Amygdala (tissue), 56 donors: Measurements from ENCODE around the gene USP32.
"Not testable (repeated sequence)": the region's sequence is repeated elsewhere in the genome, so short reads cannot be mapped to it uniquely, and the experiment has no call there.

ENCODE experiments used
- DNase-seq, 56 donors: peaks; one replicate each; lab custom pipeline; 2025; lab: John Stamatoyannopoulos, UW

Gene USP32

DNA sequence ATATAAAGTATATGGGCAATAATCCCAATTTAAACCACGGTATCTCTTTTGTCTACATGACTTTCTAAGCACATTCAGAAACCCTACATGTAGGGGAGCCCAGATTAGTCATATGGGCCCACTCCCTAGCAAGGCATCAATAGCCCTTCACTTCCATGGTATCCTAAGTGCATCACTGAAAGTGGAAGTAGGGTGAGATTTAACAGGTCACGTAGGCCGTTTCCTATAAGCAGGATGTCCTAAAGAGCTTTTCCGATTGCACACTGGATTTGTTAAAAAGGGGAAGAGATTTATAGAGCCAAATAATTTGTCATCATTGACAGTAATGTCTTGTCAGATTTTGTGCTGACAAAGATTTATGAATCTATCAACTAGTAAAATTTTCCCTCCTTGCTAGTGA, 203.2 kb downstream of the USP32 start:
- DNase-seq = no peak

DNA sequence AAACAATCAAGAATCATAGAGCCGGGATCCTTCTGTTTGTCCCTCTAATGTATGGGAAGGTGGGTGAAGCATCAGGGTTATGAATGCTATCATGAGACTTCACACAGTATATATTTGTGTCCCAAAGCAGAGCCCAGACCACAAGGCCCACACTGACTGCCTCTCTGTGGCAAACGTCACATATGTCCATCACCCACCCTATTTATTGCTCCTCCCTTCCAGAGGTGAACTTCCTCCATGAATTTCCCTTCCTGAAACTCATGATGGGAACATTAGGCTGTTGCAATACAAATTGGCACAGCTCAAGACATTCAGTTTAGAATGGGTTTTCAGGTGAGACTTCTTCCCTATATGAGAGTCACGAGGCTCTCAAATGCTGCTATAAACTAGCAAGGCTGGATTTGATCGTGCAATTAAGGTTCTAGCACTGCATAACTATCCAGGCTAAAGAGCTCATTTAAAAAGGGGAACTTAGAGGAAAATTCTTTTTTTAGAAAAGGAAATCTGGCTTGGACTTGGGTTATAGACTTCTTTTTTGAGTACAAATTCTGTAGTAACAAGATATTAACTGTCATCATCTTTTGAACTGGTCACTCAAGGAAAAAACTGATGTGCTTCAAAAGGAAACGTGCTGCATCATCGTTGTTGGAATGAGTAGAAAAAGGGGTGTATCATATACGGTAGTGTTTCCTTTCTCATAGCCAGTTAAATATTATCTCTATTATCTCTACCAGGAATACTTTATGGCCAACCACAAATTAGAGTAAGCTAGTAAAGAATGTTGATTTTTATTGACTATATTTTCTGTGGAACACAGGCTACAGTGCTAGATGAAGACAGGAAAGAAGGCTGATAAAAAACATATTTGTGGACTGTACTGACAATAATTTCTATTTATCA, 204.8 kb downstream of the USP32 start:
- DNase-seq = not testable (repeated sequence)

DNA sequence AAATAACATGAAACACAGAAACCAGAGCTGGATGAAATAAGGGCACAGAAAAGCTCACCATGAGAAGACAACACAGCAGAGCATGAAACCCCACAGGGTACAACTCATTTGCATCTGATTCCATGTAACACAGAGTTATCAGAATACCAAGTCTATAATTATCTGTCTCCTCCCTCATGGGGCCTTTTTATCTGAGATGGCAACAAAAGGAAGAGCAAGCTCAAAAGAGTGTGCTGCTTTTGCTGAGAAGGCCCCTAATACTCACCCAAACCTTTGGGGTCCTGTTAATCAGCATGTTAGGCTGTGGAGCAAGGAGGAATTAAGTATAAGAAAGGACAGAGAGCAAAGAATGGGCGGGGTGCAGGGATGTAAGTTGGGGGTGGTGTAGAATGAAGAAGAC, 205.6 kb downstream of the USP32 start:
- not testable (repeated sequence) for DNase-seq

DNA sequence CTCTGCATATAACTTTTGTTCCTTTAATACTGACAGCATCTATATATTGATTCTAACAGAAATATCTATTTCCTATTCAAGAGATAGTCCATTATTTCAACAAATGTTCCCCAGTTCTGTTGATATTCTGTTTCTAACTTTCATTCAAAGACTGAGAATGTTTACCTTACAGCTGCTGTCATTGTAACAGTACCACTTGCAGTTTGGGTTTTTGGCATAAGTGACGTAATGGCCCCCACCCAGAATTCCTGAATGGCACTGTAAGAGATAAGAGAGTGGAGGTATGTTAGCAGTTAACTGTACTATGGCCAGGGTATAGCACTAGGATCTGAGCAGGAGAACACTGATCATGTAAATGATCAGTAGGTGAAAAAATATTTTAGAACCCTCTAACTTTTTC, 211.6 kb downstream of the USP32 start:
- not testable (repeated sequence) for DNase-seq

DNA sequence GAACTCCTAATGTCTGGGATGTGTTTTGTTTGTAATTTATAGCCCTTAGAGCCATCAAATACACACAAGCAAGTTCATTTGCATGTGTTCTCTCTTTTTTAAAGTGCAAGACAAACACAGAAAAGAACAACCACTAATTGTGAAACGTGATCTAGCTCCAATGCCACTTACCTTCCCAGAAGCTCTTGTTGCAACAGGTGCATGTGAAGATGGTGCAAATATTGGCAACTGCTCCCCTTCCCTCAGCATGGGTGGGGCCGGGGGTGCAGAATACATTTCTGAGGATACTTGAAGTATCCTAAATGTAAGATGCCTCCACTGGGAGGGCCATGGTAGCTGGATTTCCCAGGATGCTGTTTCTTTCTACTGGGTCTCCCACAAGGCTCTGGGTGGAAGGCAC, 213.8 kb downstream of the USP32 start:
- DNase-seq = not testable (repeated sequence)

DNA sequence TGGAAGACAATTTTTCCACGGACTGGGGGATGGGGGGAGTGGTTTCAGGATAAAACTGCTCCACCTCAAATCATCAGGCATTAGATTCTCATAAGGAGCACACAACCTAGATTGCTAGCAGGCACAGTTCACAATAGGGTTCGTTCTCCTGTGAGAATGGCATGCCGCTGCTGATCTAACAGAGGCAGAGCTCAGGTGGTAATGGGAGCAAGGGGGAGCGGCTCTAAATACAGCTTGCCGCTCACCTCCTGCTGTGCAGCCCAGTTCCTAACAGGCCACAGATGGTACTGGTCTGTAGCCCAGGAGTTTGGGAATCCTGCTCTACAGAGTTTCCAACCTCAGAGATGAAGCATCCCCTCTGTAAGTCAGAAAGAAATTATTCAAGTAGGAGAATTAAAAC, 215.2 kb downstream of the USP32 start:
- DNase-seq = not testable (repeated sequence)

DNA sequence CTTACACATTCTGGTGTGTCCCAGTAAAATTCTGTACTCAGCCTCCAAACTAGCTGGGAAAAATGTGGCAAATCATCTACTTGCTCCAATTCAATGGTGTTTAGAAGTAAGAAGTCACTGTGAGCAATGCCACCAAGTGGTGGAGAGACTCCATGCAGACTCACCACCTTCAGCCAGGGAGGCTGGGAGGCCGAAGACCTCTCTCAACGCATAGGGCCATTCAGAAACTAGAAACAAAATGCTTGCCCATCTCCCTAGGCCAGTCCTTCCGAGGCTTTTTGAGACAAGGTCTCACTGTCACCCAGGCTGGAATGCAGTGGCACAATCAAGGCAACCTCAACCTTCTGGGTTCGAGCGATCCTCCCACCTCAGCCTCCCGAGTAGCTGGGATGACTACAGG, 217.2 kb downstream of the USP32 start:
- DNase-seq = peak in 1 of 56 donors; percentile 27

DNA sequence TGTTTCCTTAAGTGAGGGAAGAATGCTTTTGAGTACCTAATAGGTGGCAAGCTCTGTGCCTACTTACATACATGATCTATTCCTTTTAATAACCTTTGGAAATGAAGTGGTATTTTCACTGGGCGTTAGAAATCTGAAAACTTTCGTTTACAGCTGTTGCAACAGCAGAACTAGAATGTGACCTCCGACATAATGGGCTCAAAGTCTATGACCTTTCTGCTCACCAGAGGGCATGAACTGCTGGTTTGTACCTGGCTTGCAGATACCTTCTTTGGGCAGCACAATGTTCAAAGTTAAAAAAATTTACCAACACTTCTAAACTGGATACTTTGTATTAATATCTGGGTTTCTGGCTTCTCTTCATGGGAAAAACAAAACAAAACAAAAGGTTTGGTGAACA, 217.9 kb downstream of the USP32 start:
- no peak for DNase-seq

DNA sequence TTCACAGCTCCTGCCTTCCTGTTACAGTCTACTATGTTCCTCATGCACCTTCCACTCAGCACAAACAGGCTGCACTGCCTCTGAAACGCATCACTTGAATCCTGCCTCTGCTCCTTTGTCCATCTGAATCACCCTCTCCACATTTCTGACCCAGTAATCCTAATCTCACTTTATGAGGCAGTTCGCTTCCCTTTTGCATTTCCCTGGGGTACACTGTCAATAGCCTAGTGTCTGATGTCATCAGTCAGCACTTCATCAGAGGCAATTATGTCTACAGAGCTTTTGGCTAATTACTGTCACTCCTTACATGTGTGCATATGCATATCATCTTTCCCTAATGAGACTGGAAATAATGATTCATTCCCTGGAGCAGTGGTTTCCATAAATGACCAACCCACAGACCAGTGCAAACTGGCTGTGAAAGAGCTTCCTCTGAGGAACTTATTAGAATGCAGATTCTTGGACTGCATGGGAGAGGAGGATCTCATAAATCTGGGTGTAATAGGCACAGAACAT, 218.6 kb downstream of the USP32 start:
- no peak for DNase-seq

DNA sequence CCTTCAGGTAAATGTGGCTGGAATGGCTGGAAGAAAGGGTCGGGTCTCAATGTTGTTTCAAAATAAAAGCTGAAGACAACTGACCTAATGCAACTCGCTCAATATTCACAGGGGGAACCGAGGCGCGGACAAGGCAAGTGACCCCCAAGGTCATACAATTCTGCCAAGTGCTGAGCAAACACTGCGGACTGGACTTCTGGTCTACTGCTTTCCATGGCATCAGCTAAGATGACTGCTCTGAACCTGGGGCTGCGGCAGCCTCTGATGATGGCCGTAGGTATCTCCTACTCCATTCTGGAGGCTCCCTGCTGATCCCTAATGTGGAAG, 220.2 kb downstream of the USP32 start:
- no peak for DNase-seq

DNA sequence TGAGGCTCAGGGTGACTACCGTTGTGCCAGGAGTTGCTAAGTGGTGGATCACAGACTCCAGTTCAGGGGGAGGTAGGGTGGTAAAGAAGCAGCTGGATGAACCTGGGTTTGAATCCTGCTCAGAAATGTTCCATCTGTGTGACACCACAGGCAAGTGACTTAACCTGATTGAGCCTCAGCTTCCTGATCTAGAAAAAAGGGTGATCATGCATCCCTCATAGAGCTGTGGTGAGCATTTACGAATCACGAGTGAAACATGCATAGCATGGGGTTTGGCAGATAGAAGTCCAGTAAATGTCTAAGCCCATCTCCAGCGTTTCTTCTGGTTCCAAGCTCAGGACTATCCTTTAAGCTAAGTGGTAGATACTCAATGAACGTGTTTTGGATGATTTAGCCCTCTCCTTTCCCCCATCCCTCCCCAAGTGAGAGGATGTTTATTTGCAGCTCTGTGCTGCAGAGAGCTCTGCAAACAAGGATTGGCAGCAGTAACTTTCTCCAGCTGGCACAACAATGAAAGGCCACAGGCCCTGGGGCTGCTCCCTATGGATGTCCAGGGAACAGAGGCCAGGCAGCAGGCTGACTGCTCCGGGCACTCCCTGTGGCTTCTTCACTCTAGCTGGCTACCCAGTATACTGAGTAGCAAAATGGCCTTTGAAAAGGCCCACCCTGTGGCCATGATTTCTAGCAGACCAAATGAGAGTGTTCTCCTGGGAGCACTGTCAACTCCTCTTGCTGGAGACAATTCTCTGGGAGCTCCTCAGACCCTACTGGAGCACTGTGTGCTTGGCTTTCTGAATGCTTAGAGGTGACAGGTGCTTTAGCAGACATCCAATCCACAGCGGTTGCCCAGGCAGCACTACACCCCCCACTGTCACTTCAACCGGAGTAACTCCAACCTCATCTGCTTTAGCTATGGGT, 220.8 kb downstream of the USP32 start:
- peak in 33 of 56 donors; percentile 10 to 77 (median 48) for DNase-seq

DNA sequence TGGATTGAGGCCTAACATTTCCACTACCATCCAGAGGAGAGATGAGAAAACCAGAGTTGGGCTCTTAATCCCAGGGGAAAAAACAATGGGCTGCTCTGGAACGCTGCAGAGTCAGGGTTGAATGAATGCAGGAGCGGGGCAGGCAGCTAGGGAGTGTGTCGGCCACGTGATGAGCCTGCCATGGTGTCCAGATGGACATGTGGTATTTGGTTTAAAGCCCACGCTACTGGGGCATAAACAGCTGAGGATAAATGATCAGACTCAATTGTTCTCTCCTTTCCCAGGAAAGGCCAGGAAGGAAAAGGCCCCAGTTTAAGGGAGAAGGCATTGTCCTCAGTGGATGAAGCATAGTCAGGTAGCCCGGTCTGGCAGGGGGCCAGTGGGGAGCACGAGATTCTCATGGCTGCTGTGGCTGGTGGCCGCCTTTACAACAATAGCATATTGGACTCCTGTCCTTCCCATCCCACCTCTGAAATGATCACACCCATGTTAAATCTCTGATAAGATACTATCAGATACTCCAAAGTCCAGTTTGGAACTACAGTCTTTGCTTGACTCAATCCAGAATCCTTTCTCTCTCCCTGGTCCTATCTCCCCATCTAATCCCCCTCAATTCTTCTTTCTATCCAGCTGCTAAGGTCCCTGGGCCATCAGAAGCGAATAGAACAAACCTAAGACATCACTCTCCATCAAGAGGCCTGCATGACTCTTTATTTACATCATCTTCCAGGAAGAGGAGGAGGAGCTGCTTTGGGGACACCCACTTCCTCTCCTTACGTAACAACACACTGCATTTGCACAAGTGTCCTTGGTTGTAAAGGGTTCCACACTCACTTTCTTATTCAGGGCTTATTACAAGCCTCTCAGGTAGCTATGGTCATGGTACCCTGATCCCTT, 221.8 kb downstream of the USP32 start:
- DNase-seq = peak in 5 of 56 donors; percentile 7 to 59 (median 29)

DNA sequence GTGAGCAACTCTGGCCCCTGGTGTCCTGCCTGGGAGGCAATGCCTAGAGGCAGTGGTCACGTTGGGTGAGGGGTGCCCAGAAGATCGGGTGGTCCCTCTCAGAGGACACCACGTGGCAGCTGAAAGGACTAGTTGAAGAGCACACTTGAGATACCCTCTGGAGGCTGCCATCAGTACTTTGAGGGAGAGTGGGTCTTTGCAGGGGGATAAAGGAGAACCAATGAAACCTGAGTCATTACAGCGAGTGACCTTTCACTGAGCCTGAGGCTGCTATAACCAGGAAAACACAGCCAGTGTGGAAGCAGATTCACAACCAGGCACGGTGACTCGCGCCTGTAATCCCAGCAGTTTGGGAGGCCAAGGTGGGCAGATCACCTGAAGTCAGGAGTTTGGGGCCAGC, 223.3 kb downstream of the USP32 start:
- DNase-seq = no peak

DNA sequence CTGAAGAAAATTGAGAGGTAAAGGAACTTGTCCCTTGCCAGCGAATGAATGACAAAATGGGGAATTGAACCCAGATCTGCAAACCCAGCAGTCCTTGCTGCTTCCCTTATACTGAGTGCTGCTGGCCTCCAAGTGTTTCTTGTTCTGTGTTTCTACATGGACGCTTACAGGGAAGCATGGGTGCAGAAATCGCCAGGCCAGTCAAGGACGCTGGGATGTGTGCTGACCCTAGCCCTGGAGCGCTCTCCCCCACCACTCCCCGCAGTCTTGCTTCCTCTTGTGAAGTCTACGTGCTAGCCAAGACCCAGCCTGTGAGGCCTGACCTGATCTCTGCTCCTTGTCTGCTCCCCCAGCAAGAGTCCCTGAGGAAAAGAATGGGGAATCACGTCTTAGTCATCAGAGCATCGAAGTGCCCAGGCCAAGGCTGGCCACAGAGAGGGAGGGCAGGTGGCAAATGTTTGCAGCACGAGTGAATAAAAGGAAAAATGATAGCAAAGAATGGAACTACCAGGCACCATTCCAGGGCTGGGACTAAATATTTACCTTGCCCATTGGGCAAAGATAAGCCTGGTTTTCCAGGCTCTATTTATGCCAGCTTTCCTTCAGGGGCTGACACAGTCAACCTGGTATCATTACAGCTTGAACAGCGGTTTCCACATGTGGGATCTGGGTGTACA, 224.7 kb downstream of the USP32 start:
- peak in 1 of 56 donors; percentile 22 for DNase-seq

DNA sequence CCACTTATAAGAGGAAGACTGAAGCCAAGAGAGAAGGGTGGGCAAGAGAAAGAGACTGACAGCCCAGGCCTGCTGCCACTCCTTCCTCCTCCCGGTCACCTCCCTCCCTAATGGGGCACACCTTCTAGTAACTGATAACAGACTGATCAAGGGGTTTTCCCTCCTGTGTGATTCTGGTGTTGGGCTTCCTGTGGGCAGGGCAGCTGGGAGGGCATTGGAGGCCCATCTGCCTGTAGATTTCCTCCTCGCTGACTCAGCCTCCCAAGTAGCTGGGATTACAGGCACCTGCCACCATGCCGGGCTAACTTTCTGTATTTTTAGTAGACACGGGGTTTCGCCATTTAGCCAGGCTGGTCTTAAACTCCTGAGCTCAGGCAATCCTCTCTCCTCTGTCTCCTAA, 226.0 kb downstream of the USP32 start:
- DNase-seq = no peak

DNA sequence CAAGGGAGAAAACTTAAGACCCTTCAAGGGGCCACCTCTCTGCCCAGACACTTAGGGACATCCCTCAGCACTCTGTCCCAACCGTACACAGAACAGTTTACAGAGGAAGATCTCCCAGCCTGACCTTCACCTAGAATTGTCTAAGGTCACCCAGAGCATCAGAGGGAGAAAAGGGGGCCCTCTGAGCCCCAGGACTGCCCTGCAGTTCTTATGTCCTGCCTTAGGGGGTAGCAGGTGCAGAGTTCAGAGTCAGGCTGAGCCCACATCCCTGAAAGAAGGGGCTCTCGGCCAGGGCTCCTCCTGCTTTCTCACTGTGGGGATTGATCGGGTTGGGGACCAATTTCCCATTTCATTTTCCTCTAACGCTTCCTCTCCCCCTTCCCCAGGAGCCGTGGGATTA, 226.7 kb downstream of the USP32 start:
- DNase-seq = no peak

DNA sequence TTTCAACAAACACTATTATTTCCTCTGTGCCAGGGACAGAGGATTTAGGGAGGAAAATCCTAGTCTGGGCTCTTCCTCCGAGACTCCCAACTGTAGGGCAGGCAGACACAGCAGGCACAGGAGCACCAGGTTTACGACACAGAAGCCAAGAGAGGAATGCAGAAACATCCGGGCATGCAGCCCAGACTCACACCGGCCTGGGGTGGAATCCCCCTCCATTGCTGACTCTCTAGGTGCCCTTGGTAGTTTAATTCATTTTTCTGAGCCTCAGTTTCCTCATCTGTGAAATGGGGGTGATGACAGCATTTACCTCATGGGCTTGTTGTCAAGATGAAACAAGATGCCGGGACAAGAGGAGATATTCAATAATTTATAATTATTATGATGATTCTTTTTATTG, 227.2 kb downstream of the USP32 start:
- DNase-seq = no peak

DNA sequence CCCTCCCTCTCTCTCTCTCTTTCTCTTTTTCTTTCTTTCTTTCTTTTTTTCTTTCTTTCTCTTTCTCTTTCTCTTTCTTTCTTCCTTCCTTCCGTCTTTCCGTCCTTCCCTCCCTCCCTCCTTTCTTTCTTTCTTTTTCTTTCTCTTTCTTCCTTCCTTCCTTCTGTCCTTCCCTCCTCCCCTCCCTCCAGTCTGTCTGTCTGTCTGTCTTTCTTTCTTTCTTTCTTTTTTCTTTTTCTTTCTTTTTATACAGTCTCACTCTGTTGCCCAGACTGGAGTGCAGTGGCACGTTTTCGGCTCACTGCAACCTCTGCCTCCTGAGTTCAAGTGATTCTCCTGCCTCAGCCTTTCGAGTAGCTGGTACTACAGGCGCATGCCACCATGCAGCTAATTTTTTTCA, 227.8 kb downstream of the USP32 start:
- DNase-seq = no peak

DNA sequence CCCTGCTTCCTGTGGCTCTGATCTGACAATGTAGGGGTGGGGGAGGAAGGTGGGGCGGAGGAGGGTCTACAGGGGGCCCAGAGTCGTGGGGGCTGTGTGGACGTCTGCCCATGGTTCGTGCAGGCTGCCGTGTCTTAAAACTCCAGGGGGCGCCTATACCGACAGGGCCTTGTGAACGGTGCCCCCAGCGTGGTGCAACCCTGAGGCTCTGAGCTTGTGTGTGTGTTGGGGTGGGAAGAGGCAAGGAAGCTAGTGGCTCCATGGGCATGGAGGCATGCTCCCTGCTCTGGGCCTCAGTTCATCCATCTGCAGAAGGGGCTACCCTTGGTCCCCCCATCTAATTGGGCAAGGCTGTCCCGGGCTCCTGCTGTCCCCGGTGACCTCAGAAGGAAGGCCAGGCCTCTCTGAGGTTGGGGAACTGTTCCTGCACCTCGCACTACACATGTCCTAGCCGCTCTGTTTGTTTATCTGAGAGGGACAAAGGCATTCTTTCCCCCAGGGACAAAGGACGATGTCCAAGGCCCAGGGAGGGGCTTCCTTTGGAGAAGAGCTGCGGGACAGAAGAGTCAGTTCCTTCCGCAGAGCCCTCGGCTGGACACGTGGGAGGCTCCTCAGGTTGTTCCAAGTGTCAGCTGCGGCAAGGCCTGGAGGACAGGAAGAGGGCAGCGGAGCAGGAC, 228.7 kb downstream of the USP32 start:
- no peak for DNase-seq
